Measurements from ENCODE around the gene ABLIM3. TPM values are rescaled to one million over a fixed set of nuclear protein-coding genes. Genes with fewer than 3 reads are reported as not detected.

ABLIM3 gene
- total RNA-seq, 4 donors from 2014 or later = 4.2 to 6.5 (median 4.7) TPM

GRCh38 chr5:149223081-149223848 is 82.0 kb downstream of the ABLIM3 start:
- no peak overlapping the region for H3K27ac ChIP-seq
- H3K4me1 ChIP-seq = peaks cover 0 to 5% (median 0%) of the 10 kb centered on the region in 4 donors
- in situ Hi-C loops (cut with MboI; ENCODE audit: low pct_ligation_motif_present in 1 of 4, low pct_unique_long_range_greater_than_20kb in 1 of 4, low sequenced_read_pairs in 3 of 4) = no loop called here
- no peak for DNase-seq
- H3K9me3 ChIP-seq = no peaks in the 10 kb centered on the region
- no peak overlapping the region for H3K4me3 ChIP-seq
- TF ChIP-seq CTCF (IDR thresholded peaks at IDR 0.05) = no peak
- no peak for TF ChIP-seq EP300 (IDR thresholded peaks at IDR 0.05; ENCODE audit: low read depth)
- no peak for TF ChIP-seq POLR2A (IDR thresholded peaks at IDR 0.05)
- no peak for TF ChIP-seq POLR2AphosphoS5 (IDR thresholded peaks at IDR 0.05)
- H3K36me3 ChIP-seq = no peaks in the 10 kb centered on the region
- intact Hi-C loops (cut with DNase I; ENCODE audit: low total_unique reads) = no loop called here
- no peaks in the 10 kb centered on the region for H3K27me3 ChIP-seq
- WGBS, 2 donors (ENCODE audit: low coverage in 1 of 2) = 64 to 81% methylated on average over 5 to 11 of the region's 11 CpGs

- intact Hi-C loops (cut with DNase I; ENCODE audit: low total_unique reads) = no loop called here
- Histone ChIP-seq H3K27ac (no peak overlapping the region), H3K9me3 (no peaks in the 10 kb centered on the region), H3K4me1 (peaks cover 0 to 13% (median under 1%) of the 10 kb centered on the region in 4 donors), H3K36me3 (no peaks in the 10 kb centered on the region), H3K27me3 (no peaks in the 10 kb centered on the region), H3K4me3 (no peak overlapping the region)
- DNase-seq = no peak
- in situ Hi-C loops (cut with MboI; ENCODE audit: low pct_ligation_motif_present in 1 of 4, low pct_unique_long_range_greater_than_20kb in 1 of 4, low sequenced_read_pairs in 3 of 4) = no loop called here
- WGBS, 2 donors (ENCODE audit: low coverage in 1 of 2) = 76 to 83% methylated on average over 3 to 5 of the region's 5 CpGs
- TF ChIP-seq POLR2A (IDR thresholded peaks at IDR 0.05) (no peak), EP300 (IDR thresholded peaks at IDR 0.05; ENCODE audit: low read depth) (no peak), CTCF (IDR thresholded peaks at IDR 0.05) (no peak), POLR2AphosphoS5 (IDR thresholded peaks at IDR 0.05) (no peak)
Measured at GRCh38 chr5:149224282-149224681, 83.0 kb downstream of the ABLIM3 start.

DNA sequence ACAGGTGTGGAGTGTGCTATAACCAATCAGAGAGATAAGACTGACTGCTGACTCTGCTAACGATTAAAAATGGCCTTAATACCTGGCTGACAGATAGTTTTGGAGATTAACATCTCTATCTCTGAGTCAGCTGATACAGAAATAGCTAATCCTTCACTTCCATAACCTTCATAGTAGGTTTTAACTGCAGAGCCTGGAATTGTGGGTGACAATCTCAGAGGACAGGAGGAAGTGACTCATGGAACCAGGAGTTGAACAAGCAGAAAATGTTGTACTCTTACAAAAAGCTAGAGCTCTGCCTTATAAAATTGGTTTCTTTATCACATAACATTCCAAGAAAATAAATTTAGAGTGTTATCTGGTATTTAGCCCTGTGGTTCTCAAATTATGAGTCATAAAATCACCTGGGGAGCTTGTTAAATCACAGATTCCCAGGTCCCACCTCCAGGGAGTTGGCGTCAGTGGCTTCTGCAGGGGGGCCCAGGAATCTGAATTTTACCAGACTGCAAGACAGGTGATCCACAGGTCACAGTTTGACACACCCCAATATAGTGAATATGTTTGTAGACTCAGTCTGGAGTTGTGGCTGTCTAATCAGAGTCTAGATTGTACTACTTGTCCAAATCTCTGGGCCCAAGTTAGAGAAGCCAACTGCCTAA is 86.0 kb downstream of the ABLIM3 start:
- no peaks in the 10 kb centered on the region for H3K9me3 ChIP-seq
- intact Hi-C loops (cut with DNase I; ENCODE audit: low total_unique reads) = no loop called here
- in situ Hi-C loops (cut with MboI; ENCODE audit: low pct_ligation_motif_present in 1 of 4, low pct_unique_long_range_greater_than_20kb in 1 of 4, low sequenced_read_pairs in 3 of 4) = loop anchor here in 2 of 4 donors (25.0 kb wide), 1 partner anchor 90 kb away; the partner anchor contains the start of gene ABLIM3 (in 2 of the 2)
- no peak for DNase-seq
- H3K36me3 ChIP-seq = no peaks in the 10 kb centered on the region
- peaks cover 0 to 12% (median 2%) of the 10 kb centered on the region in 4 donors for H3K4me1 ChIP-seq
- WGBS, 2 donors (ENCODE audit: low coverage in 1 of 2) = 70 to 85% methylated on average over 2 of the region's 2 CpGs
- no peak overlapping the region for H3K27ac ChIP-seq
- H3K27me3 ChIP-seq = peaks cover 1% of the 10 kb centered on the region
- TF ChIP-seq POLR2A (IDR thresholded peaks at IDR 0.05) = no peak
- TF ChIP-seq CTCF (IDR thresholded peaks at IDR 0.05) = no peak
- no peak for TF ChIP-seq POLR2AphosphoS5 (IDR thresholded peaks at IDR 0.05)
- no peak for TF ChIP-seq EP300 (IDR thresholded peaks at IDR 0.05; ENCODE audit: low read depth)
- H3K4me3 ChIP-seq = no peak overlapping the region

- WGBS, 2 donors (ENCODE audit: low coverage in 1 of 2) = 29 to 69% methylated on average over 2 to 5 of the region's 5 CpGs
- peak; percentile 19 for DNase-seq
- TF ChIP-seq POLR2AphosphoS5 (IDR thresholded peaks at IDR 0.05) = peak in 1 of 3 donors; percentile 16
- TF ChIP-seq EP300 (IDR thresholded peaks at IDR 0.05; ENCODE audit: low read depth) = no peak
- TF ChIP-seq POLR2A (IDR thresholded peaks at IDR 0.05) = no peak
- TF ChIP-seq CTCF (IDR thresholded peaks at IDR 0.05) = peak; percentile 55 to 73 (median 67)
- Histone ChIP-seq H3K36me3 (no peaks in the 10 kb centered on the region), H3K27ac (peak overlapping the region; percentile 4 to 58 (median 20)), H3K27me3 (peaks cover 8% of the 10 kb centered on the region), H3K9me3 (no peaks in the 10 kb centered on the region), H3K4me3 (no peak overlapping the region), H3K4me1 (peaks cover 0 to 12% (median 2%) of the 10 kb centered on the region in 4 donors)
- intact Hi-C loops (cut with DNase I; ENCODE audit: low total_unique reads) (no loop called here), in situ Hi-C loops (cut with MboI; ENCODE audit: low pct_ligation_motif_present in 1 of 4, low pct_unique_long_range_greater_than_20kb in 1 of 4, low sequenced_read_pairs in 3 of 4) (loop anchor here in 2 of 4 donors (25.0 kb wide), 1 partner anchor 91 kb away; the partner anchor contains the start of gene ABLIM3 (in 2 of the 2))
Measured at GRCh38 chr5:149228618-149229297, 87.5 kb downstream of the ABLIM3 start.

All from transverse colon (tissue), 4 donors.